GM06990 (cell line): ENCODE results near the gene GATM.
A peak's percentile ranks its signal among the peaks of the same experiment; 100 is the strongest.

Source experiments
- DNase-seq: peaks from one replicate; pipeline ENCODE4 v3.0.0-alpha.2; 2011; ENCODE audit not compliant: insufficient read length; ENCODE audit errors: extremely low read depth
- H3K27me3 ChIP-seq: replicated peaks from 2 replicates; pipeline ENCODE4 v1.6.0; 2011; ENCODE audit warnings: low read length; ENCODE audit not compliant: control insufficient read depth, insufficient read depth
- H3K36me3 ChIP-seq: 2 replicates; pipeline ENCODE4 v1.5.1; 2011; ENCODE audit warnings: low read length; ENCODE audit not compliant: control insufficient read depth, insufficient read depth
- H3K4me3 ChIP-seq: replicated peaks from 2 replicates; pipeline ENCODE4 v1.5.1; 2011; ENCODE audit warnings: low read depth, mild to moderate bottlenecking, control low read depth, low read length
- CTCF ChIP-seq: IDR thresholded peaks from 2 replicates; pipeline ENCODE4 v1.5.1; 2011; ENCODE audit warnings: low read length, control low read depth, mild to moderate bottlenecking, inconsistent platforms; ENCODE audit not compliant: insufficient read depth, poor library complexity, severe bottlenecking

Gene GATM

DNA sequence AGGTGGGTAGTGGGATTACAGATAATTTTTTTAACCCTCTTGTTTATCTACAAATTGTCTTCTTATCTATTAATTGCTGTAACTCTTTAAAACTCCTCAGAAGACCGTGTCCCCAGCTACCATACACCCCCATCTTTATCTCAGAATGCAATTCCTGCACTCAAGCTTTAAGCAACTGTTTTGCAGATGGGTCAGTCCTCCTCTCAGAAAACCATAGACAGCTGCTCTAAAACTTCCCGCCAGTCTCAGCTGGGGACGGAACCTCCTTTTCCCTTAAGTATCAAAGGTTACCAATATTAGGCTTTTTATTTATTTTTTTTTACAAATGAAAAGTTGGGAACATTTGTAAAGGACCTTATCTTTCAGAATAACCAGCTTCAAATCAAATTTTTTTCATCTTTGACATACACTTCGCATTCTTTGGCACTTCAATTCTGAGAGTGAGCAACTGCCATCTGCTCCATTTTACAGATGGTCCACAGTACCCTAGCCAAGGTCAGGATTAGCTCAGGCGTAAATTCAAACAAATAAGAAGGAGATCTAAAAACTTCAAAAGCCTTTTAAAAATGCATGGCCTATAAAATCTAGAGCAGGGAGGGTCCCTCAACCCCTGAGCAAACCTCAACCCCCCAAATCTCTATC, 1.3 kb downstream of the GATM start:
- no peak for TF ChIP-seq CTCF
- Histone ChIP-seq H3K36me3 (peaks cover 3% of the 10 kb centered on the region; the same call in 1 of the 2 replicates), H3K27me3 (no peaks in the 10 kb centered on the region), H3K4me3 (peak overlapping the region; percentile 76)
- DNase-seq, result no peak

DNA sequence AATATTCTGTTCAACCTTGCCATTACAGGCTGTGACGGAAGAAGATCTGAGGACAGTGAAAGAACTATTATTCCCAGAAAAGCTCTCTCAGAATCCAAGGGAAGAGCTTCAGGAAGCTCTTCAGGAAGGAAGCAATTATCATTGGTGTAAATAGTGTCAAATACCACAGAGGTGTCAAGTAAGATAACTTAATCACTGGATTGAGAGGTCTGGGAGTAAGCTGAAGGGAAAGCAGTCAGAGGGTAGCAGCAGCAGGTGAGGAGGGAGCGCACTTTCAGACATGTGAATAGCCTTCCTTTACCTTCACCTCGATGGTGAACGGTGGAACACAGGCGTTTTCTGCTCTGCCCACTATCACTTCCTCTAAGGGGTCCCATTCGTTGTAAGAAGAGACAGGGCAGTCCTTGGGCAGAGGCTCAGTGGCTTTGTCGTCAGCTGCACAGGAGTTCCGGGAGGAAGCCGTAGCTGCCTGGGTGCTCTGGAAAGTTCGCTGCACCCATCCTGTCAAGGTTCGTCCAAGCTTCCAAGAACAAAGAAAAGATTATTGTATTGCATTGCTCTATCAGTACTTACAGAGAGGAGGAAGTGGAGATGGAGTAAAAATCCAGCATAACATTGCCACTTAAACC, 1.9 kb downstream of the GATM start:
- no peak for TF ChIP-seq CTCF
- Histone ChIP-seq H3K36me3 (peaks cover 3% of the 10 kb centered on the region; the same call in 1 of the 2 replicates), H3K4me3 (no peak overlapping the region), H3K27me3 (no peaks in the 10 kb centered on the region)
- no peak for DNase-seq

DNA sequence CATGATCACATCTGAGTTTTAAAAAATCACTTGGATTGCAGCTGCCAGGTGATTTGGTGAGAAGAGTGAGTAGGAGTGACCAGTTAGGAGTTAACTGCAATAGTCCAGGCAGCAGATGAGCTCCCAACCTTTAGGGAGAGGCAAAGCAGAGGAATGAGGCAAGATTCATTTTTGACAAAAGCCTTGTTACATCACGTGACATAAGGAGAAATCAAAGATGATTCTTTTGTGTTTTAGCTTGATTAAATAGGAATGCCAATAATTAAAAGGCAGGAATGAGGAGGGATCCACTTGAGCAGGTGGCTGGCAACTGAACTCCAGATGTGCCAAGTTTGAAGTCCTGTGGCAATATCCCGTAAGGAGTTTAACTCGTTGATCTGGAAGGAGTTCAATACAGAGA, 2.5 kb downstream of the GATM start:
- no peaks in the 10 kb centered on the region for H3K27me3 ChIP-seq
- no peak overlapping the region for H3K4me3 ChIP-seq
- peaks cover 3% of the 10 kb centered on the region; the same call in 1 of the 2 replicates for H3K36me3 ChIP-seq
- no peak for DNase-seq
- no peak for TF ChIP-seq CTCF

GRCh38 chr15:45373976-45374375, 4.4 kb downstream of the GATM start:
- H3K4me3 ChIP-seq, result no peak overlapping the region
- H3K27me3 ChIP-seq, result no peaks in the 10 kb centered on the region
- peaks cover 3% of the 10 kb centered on the region; the same call in 1 of the 2 replicates for H3K36me3 ChIP-seq
- no peak for DNase-seq
- no peak for TF ChIP-seq CTCF

DNA sequence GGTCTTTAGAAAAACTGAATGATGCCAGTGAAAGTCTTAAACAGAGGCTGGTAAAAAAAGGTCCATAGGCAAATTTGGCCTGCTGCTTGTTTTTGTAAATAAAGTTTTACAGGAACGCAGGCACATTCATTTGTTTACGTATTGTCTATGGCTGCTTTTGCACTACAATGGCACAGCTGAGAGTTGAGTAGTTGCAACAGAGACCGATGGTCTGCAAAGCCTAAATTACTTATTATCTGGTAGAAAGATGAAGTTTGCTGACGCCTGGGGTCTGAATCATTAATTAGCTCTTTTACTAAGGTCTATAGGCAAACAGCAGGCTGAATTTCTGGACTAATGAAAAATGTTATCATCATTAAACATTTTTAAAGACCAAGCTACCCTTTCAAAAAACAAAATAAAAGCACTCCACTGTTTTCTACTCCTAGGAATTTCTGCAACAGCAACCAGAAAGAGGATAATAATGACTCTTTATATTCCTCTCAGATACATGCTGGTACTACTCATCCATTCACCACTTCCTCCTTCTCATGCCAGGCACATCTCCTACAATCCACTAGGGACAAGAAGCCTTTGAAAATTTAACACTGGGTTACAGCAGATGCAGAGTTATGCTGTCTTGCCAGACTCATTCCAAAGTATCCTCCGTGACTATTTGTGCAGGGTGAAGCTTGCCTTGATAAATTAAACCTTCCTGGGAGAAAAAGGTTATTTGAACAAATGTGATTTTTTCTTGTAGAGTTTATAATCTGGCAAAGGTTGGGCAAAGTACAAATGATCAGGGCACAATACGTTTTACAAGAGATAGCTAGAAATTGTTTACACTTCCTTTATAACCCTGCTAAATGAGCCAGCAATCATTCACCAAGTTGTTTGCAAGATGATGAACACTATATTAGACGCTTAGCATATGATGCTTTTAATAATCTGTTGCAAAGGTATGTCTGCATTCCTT, 6.0 kb downstream of the GATM start:
- no peak for TF ChIP-seq CTCF
- peaks cover 3% of the 10 kb centered on the region; the same call in 1 of the 2 replicates for H3K36me3 ChIP-seq
- DNase-seq, result no peak
- no peaks in the 10 kb centered on the region for H3K27me3 ChIP-seq
- no peak overlapping the region for H3K4me3 ChIP-seq
